ENCODE results near the gene TMEM198.

TMEM198 gene

DNA sequence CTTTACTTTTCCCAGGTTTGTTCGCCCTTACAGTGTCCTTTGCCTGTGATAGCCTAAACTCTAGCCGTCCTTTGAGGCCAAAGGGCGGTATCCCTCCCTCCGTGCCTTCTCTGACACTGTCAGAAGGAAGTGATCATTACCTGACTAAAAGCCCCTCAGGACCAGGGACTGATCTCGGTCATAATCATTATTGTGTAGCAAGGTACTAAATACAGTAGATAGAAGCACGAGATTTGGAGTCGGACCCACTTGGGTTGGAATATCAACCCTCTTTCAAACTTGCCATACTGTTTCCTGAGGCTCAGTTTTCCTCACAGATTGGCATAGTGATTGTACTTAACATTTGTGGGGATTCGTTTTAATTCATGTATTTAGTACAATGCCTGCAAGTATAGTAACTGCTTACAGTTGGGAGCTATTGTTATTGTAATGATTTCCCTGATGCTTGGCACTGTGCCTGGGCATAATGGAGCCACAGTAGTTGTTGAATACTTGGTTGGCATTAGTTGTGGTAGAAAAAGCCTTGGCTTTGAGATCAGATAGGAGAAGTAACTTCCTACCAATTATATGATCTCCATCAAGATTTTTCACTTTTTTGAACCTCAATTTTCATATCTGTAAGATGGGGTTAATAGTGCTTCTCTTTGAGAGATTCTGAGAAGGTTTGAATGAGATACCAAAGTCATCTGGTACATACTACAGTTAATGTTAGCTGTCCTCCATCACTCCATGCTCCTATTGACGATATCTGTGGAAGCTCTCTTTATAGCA is 54.7 kb downstream of the TMEM198 start:
- no peaks in the 10 kb centered on the region for H3K27me3 ChIP-seq (ENCODE audit: insufficient read depth, low read depth, severe bottlenecking)
- H3K9me3 ChIP-seq (ENCODE audit: severe bottlenecking): no peaks in the 10 kb centered on the region
- H3K27ac ChIP-seq: peak overlapping the region; percentile 79
- peak overlapping the region; percentile 71 for H3K4me3 ChIP-seq (ENCODE audit: low read depth, low read length)
- DNase-seq: no peak
- no peaks in the 10 kb centered on the region for H3K36me3 ChIP-seq
- TF ChIP-seq, protein P1, sequence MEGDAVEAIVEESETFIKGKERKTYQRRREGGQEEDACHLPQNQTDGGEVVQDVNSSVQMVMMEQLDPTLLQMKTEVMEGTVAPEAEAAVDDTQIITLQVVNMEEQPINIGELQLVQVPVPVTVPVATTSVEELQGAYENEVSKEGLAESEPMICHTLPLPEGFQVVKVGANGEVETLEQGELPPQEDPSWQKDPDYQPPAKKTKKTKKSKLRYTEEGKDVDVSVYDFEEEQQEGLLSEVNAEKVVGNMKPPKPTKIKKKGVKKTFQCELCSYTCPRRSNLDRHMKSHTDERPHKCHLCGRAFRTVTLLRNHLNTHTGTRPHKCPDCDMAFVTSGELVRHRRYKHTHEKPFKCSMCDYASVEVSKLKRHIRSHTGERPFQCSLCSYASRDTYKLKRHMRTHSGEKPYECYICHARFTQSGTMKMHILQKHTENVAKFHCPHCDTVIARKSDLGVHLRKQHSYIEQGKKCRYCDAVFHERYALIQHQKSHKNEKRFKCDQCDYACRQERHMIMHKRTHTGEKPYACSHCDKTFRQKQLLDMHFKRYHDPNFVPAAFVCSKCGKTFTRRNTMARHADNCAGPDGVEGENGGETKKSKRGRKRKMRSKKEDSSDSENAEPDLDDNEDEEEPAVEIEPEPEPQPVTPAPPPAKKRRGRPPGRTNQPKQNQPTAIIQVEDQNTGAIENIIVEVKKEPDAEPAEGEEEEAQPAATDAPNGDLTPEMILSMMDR (IDR thresholded peaks at IDR 0.05; ENCODE audit: low read depth, low read length): no peak
